ENCODE data around the gene KIAA1671. TPM values are rescaled to one million over a fixed set of nuclear protein-coding genes. Genes with fewer than 3 reads are reported as not detected.
A peak's percentile ranks its signal among the peaks of the same experiment; 100 is the strongest.

KIAA1671 gene
- total RNA-seq, 1 donor from 2014 or later = 62.1 TPM

- H3K4me1 Mint-ChIP-seq (ENCODE audit: low read depth) = peaks cover 13% of the 10 kb centered on the region
- H3K4me3 Mint-ChIP-seq (ENCODE audit: low read depth) = no peak overlapping the region
- no peak for DNase-seq (ENCODE audit: low spot score, unreplicated experiment)
- TF ChIP-seq CTCF (IDR thresholded peaks at IDR 0.05; ENCODE audit: unreplicated experiment) = no peak
- peak overlapping the region; percentile 71 for H3K27ac Mint-ChIP-seq
- no peaks in the 10 kb centered on the region for H3K36me3 Mint-ChIP-seq (ENCODE audit: insufficient read depth)
- no peaks in the 10 kb centered on the region for H3K9me3 Mint-ChIP-seq (ENCODE audit: low read depth)
- no peaks in the 10 kb centered on the region for H3K27me3 Mint-ChIP-seq
These were observed 132.6 kb downstream of the KIAA1671 start for GRCh38 chr22:25085156-25085555.

DNA sequence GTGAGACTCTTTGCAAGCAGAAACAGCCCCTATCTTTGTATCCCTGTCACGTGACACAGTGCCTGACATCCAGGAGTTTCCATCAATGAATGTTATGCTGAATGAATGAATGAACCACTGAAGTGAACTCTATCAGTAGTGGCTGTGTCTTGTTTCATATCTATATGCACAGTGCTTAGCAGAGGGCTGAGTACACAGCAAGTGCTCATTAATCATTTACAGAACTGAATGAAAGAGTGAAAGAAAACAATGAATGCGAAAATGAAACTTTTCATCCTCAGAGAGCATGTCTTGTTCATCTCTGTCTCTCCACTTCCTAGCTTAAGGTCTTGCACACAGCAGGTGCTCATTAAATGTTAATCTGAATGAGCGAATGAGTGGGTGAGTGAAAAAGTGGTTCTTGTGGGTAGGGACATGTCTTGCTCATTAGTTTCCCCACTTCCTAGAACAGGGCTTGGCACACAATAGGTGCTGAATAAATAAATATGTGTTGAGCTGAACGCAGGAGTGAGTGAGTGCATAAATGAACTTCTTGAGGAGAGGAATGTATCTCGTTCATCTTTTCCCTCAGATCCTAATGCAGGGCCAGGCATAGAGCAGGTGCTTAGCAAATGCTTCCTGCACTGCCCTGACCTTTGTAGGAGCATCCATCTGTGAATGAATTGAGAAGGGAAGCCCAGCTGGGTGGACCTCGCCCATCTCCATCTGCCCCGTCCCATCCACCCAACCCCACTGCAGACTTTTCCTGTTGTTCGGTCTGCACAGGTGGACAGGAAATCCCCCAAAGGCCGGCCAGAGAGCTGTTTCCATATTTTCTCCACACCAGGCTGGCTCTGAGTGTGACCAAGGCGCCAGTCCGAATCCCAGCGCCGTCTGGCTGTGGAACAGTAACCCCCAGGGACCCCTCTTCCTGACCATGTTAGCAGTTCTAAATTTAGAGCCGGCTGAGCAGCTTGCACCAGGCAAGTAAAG, 133.7 kb downstream of the KIAA1671 start:
- H3K4me1 Mint-ChIP-seq (ENCODE audit: low read depth) = peaks cover 13% of the 10 kb centered on the region
- no peak for DNase-seq (ENCODE audit: low spot score, unreplicated experiment)
- H3K36me3 Mint-ChIP-seq (ENCODE audit: insufficient read depth) = peaks cover 1% of the 10 kb centered on the region
- no peak overlapping the region for H3K4me3 Mint-ChIP-seq (ENCODE audit: low read depth)
- H3K27ac Mint-ChIP-seq = no peak overlapping the region
- H3K9me3 Mint-ChIP-seq (ENCODE audit: low read depth) = no peaks in the 10 kb centered on the region
- TF ChIP-seq CTCF (IDR thresholded peaks at IDR 0.05; ENCODE audit: unreplicated experiment) = no peak
- H3K27me3 Mint-ChIP-seq = no peaks in the 10 kb centered on the region

- Mint-ChIP-seq H3K27me3 (no peaks in the 10 kb centered on the region), H3K9me3 (ENCODE audit: low read depth) (no peaks in the 10 kb centered on the region), H3K4me3 (ENCODE audit: low read depth) (no peak overlapping the region), H3K27ac (no peak overlapping the region), H3K36me3 (ENCODE audit: insufficient read depth) (peaks cover 1% of the 10 kb centered on the region), H3K4me1 (ENCODE audit: low read depth) (peaks cover 13% of the 10 kb centered on the region)
- no peak for TF ChIP-seq CTCF (IDR thresholded peaks at IDR 0.05; ENCODE audit: unreplicated experiment)
- DNase-seq (ENCODE audit: low spot score, unreplicated experiment) = no peak
These were observed 134.4 kb downstream of the KIAA1671 start for GRCh38 chr22:25086902-25087282.

DNA sequence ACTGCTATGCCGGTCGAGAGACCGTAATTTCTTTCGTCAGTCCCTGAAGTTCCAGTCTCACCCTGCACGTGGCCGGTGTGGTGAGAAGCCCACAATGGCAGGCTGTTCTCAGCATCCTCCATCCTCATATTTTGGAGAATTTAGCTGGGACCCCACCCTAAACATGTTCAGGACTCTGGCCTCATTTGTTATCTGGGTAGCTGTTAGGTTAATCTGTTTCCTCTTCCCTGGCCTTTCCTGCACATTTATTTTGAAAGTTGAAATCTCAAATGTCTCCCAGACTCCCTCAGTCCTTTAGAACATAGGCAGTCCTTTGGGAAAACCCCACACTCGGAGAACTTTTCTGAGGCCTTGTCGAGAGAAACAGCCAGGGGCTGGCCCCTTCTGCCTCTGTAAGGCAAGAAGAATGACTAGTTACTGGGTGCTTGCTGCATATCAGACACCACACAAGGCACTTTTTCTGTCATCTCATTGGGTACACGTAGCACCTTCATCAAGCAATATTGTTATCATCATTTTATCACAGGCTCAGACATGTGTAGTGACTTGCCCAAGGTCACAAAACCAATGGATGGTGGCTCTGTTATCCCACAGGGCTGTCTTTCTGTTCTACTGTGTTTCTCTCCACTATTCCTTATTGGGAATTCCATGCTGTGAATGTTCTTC, 137.8 kb downstream of the KIAA1671 start:
- no peak for DNase-seq (ENCODE audit: low spot score, unreplicated experiment)
- Mint-ChIP-seq H3K4me1 (ENCODE audit: low read depth) (peaks cover 8% of the 10 kb centered on the region), H3K9me3 (ENCODE audit: low read depth) (no peaks in the 10 kb centered on the region), H3K4me3 (ENCODE audit: low read depth) (no peak overlapping the region), H3K27ac (peak overlapping the region; percentile 59), H3K27me3 (no peaks in the 10 kb centered on the region), H3K36me3 (ENCODE audit: insufficient read depth) (peaks cover 1% of the 10 kb centered on the region)
- no peak for TF ChIP-seq CTCF (IDR thresholded peaks at IDR 0.05; ENCODE audit: unreplicated experiment)

- H3K27me3 Mint-ChIP-seq = no peaks in the 10 kb centered on the region
- no peaks in the 10 kb centered on the region for H3K9me3 Mint-ChIP-seq (ENCODE audit: low read depth)
- H3K4me1 Mint-ChIP-seq (ENCODE audit: low read depth) = no peaks in the 10 kb centered on the region
- H3K4me3 Mint-ChIP-seq (ENCODE audit: low read depth) = no peak overlapping the region
- DNase-seq (ENCODE audit: low spot score, unreplicated experiment) = no peak
- H3K27ac Mint-ChIP-seq = no peak overlapping the region
- no peak for TF ChIP-seq CTCF (IDR thresholded peaks at IDR 0.05; ENCODE audit: unreplicated experiment)
- peaks cover 1% of the 10 kb centered on the region for H3K36me3 Mint-ChIP-seq (ENCODE audit: insufficient read depth)
These were observed 138.9 kb downstream of the KIAA1671 start for GRCh38 chr22:25091458-25091857.
